ENCODE measurements around the gene MED1.

Gene MED1

DNA sequence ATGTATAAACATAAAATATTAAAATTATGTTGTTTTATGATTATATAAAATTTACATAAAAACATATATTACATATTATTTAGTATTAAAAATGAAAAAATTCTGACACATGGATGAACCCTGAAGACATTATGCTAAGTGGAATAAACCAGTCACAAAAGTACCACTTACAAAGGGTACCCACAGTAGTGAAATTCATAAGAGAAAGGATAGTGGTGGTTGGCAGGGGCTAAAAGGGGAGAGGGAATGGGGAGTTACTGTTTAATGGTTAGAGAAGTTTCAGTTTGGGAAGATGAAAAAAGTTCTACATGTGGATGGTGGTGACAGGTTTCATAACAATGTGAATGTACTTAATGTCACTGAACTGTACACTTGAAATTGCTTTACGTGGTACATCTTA is 91.1 kb downstream of the MED1 start:
- DNase-seq, result no peak

GRCh38 chr17:39357986-39358385 is 93.1 kb downstream of the MED1 start:
- no peak for DNase-seq

DNA sequence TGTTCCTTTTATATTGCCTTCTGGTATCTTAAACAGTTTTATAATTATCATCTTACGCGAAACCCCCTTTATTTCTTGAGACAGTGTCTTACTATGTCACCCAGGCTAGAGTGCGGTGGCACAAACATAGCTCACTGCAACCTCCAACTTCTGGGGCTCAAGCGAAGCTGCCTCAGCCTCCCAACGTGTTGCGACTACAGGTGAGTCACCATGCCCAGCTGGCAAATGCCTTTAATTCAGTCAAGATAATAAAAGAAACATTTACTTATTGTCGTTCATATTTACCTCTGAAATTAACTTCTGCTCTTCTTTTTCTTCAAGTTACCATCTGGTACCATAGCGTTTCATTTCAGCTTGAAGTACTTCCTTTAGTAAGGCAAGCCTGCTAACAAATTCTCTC is 93.6 kb downstream of the MED1 start:
- no peak for DNase-seq

All from hematopoietic multipotent progenitor cell treated with erythropoietin and hydrocortisone succinate and interleukin-3 and kit ligand, for 8 days (in vitro differentiated cells).